ENCODE results near the gene ARL1. TPM values are rescaled to one million over a fixed set of nuclear protein-coding genes. Genes with fewer than 3 reads are reported as not detected.

Gene ARL1
- total RNA-seq, 4 donors from 2014 or later, result 43.9 to 62.8 (median 56.2) TPM

DNA sequence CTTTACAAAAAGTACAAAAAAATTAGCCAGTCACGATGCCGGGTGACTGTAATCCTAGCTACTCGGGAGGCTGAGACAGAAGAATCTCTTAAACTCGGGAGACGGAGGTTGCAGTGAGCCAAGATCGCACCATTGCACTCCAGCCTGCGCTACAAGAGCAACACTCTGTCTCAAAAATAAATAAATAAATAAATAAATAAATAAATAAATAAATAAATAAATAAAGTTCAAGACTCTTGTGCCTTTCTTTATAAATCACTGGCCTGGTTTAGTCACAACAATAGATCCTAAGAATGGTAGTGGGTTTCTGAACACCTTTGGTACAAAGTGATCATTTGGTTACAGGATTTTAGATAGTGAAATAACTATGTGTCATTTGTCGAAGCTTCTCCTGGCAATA, 46.1 kb downstream of the ARL1 start:
- Histone ChIP-seq H3K27me3 (no peaks in the 10 kb centered on the region), H3K36me3 (peaks cover 0 to 99% (median 15%) of the 10 kb centered on the region in 3 donors), H3K4me3 (no peak overlapping the region), H3K27ac (no peak overlapping the region), H3K9me3 (no peaks in the 10 kb centered on the region), H3K4me1 (no peaks in the 10 kb centered on the region)
- no peak for DNase-seq
- intact Hi-C loops (cut with DNase I), result no loop called here
- no peak for TF ChIP-seq POLR2A (IDR thresholded peaks at IDR 0.05)
- TF ChIP-seq, protein P1, sequence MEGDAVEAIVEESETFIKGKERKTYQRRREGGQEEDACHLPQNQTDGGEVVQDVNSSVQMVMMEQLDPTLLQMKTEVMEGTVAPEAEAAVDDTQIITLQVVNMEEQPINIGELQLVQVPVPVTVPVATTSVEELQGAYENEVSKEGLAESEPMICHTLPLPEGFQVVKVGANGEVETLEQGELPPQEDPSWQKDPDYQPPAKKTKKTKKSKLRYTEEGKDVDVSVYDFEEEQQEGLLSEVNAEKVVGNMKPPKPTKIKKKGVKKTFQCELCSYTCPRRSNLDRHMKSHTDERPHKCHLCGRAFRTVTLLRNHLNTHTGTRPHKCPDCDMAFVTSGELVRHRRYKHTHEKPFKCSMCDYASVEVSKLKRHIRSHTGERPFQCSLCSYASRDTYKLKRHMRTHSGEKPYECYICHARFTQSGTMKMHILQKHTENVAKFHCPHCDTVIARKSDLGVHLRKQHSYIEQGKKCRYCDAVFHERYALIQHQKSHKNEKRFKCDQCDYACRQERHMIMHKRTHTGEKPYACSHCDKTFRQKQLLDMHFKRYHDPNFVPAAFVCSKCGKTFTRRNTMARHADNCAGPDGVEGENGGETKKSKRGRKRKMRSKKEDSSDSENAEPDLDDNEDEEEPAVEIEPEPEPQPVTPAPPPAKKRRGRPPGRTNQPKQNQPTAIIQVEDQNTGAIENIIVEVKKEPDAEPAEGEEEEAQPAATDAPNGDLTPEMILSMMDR (IDR thresholded peaks at IDR 0.05), result no peak
- 92 to 94% methylated on average over 7 to 8 of the region's 8 CpGs for WGBS, 2 donors

- H3K9me3 ChIP-seq, result no peaks in the 10 kb centered on the region
- 87 to 91% methylated on average over 5 of the region's 5 CpGs for WGBS, 2 donors
- peaks cover 0 to 98% (median 13%) of the 10 kb centered on the region in 3 donors for H3K36me3 ChIP-seq
- DNase-seq, result no peak
- no peak for TF ChIP-seq POLR2A (IDR thresholded peaks at IDR 0.05)
- TF ChIP-seq, protein P1 (IDR thresholded peaks at IDR 0.05), result no peak
- no peaks in the 10 kb centered on the region for H3K4me1 ChIP-seq
- H3K27me3 ChIP-seq, result no peaks in the 10 kb centered on the region
- no peak overlapping the region for H3K4me3 ChIP-seq
- no peak overlapping the region for H3K27ac ChIP-seq
- intact Hi-C loops (cut with DNase I), result no loop called here
Measured at GRCh38 chr12:101356794-101357193, 50.8 kb downstream of the ARL1 start.

GRCh38 chr12:101351682-101352081, 55.9 kb downstream of the ARL1 start:
- Histone ChIP-seq H3K4me3 (no peak overlapping the region), H3K36me3 (peaks cover 0 to 99% (median 19%) of the 10 kb centered on the region in 3 donors), H3K27ac (no peak overlapping the region), H3K9me3 (no peaks in the 10 kb centered on the region), H3K4me1 (no peaks in the 10 kb centered on the region), H3K27me3 (no peaks in the 10 kb centered on the region)
- intact Hi-C loops (cut with DNase I), result no loop called here
- 97 to 99% methylated on average over 4 of the region's 4 CpGs for WGBS, 2 donors
- DNase-seq, result no peak
- TF ChIP-seq, protein P1 (IDR thresholded peaks at IDR 0.05), result no peak
- TF ChIP-seq POLR2A (IDR thresholded peaks at IDR 0.05), result no peak

DNA sequence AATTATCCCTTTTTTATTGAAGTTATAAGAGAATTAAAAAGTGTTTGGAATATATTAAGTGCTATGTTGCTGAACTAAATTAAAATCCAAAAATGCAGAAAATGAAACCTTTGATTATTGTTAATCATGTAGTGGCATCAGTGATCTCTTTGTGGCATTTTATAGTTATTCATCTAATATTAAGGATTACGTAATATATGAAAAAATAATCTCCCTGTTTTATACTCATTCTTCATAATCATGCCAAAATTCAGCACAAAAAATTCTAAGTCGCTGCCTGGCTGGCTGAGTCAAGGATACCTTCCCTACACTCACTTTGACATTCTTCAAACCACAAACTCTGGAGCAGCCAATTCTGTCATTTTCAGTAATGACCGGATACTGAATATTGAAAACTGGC, 63.7 kb downstream of the ARL1 start:
- WGBS, 2 donors, result 80 to 91% methylated on average over 3 of the region's 3 CpGs
- H3K36me3 ChIP-seq, result peaks cover 7 to 100% (median 9%) of the 10 kb centered on the region in 3 donors
- TF ChIP-seq, protein P1 (IDR thresholded peaks at IDR 0.05), result no peak
- TF ChIP-seq POLR2A (IDR thresholded peaks at IDR 0.05), result no peak
- DNase-seq, result no peak
- intact Hi-C loops (cut with DNase I), result no loop called here
- H3K27me3 ChIP-seq, result no peaks in the 10 kb centered on the region
- no peak overlapping the region for H3K27ac ChIP-seq
- H3K9me3 ChIP-seq, result no peaks in the 10 kb centered on the region
- no peak overlapping the region for H3K4me3 ChIP-seq
- no peaks in the 10 kb centered on the region for H3K4me1 ChIP-seq

Small RNA genes lying within 50 kb of the gene (small RNA-seq; reads per million reads assigned to genes)
- gene RF00019 (0 reads per million in 4 donors), gene RNU6-1068P (0 reads per million in 4 donors), gene RPS27P23 (0 reads per million in 4 donors)

Other genes starting within 250 kb of the ARL1 start
- gene SLC5A8, start 197.5 kb downstream of the ARL1 start, total RNA-seq, result under 1 TPM in 1 of 4 donors, not detected in 3; under 0.01 TPM
- gene UTP20, start 127.7 kb downstream of the ARL1 start, total RNA-seq, result 10 to 100 TPM in 3 of 4 donors, 1 to 10 TPM in 1; 5.5 to 20.5 (median 13.5) TPM
- gene SPIC, start 67.6 kb upstream of the ARL1 start, total RNA-seq, result under 1 TPM in 1 of 4 donors, not detected in 3; 0.22 TPM
- not detected for gene MYBPC1, start 187.2 kb upstream of the ARL1 start, total RNA-seq

Data from esophagus squamous epithelium (tissue), 5 donors.